Measurements from ENCODE around the gene EGFLAM.

EGFLAM gene

DNA sequence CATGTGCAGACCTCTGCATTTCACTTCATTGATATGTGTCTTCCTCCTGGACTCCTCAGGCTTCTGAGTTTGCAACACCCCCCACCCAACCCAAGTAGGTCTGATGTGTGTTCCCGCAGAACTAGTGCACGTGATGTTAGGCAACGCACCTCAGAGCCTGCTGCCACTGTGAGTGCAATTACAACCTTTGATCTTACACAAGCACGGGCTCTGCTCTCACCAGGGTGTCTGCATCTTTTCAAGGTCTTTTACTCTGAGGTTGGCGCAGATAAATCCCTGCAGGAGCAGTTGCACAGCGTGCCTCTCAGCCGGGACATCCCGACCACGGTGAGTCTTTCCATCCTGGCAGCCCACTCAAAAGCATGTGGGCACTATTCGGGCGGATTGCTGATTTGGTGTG lies 80.1 kb downstream of the EGFLAM start:
- Mint-ChIP-seq H3K4me3 (no peak overlapping the region), H3K27ac (no peak overlapping the region), H3K9me3 (peaks cover 0 to 3% of the 10 kb centered on the region in 2 donors), H3K4me1 (no peaks in the 10 kb centered on the region), H3K27me3 (peaks cover 46% of the 10 kb centered on the region)
- no peak for ATAC-seq
- no peak for DNase-seq

DNA sequence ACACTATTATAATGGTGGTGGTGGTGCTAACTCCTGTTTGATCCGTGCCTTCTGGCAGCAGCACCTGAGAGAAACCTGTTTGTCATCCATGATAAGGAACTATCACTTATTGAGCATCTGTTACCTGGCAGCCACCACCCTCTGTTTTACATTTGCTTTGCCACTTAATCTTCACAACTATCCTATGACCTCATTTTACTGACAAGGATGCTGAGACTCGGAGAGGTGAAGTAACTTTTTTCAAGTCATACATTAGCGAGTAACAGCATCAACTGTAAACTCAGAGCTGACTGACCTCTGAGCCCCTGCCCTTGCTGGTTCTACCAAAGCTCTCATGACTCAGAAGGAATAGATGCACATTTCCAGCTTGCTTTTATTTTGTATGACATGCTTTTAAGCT lies 81.1 kb downstream of the EGFLAM start:
- ATAC-seq = no peak

DNA sequence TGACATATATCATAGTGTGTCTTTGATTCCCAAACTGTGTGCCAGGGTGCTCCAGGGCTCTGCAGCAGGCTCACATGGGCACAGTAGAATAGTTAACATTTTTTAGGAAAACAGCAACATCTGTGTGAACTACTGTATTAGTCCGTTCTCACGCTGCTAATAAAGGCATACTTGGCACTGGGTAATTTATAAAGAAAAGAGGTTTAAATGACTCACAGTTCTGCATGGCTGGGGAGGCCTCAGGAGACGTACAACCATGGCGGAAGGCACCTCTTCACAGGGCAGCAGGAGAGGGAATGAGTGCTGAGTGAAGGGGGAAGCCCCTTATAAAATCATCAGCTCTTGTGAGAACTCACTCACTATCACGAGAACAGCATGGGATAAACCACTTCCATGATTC lies 82.7 kb downstream of the EGFLAM start:
- H3K9me3 Mint-ChIP-seq = no peaks in the 10 kb centered on the region
- DNase-seq (no peak), ATAC-seq (no peak)
- no peaks in the 10 kb centered on the region for H3K4me1 Mint-ChIP-seq
- H3K27me3 Mint-ChIP-seq = peaks cover 46% of the 10 kb centered on the region
- no peak overlapping the region for H3K27ac Mint-ChIP-seq
- no peak overlapping the region for H3K4me3 Mint-ChIP-seq

More for the DNA sequence above, 81.1 kb downstream of the EGFLAM start:
- Mint-ChIP-seq H3K27me3 (peaks cover 46% of the 10 kb centered on the region), H3K4me3 (no peak overlapping the region), H3K4me1 (no peaks in the 10 kb centered on the region), H3K27ac (no peak overlapping the region), H3K9me3 (no peaks in the 10 kb centered on the region)
- no peak for DNase-seq

DNA sequence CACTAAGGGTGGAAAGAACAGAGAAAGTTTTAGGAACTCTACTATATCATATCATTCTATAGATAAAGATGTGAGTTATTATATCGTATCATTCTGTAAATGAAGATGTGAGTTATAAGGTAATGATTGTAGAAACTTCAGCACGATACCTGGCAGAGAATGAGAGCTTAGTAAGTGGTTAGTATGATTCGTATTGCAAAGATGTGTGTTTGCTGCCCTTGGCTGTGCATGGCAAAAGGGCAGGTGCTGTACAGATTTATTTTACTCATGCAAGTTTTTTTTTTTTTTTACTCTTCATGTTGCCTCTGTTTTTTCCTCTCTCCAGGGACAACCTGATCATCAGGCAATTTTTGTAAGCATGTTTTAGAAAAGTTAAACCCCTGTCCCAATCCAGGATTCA lies 83.3 kb downstream of the EGFLAM start:
- ATAC-seq (no peak), DNase-seq (no peak)
- Mint-ChIP-seq H3K4me3 (no peak overlapping the region), H3K4me1 (no peaks in the 10 kb centered on the region), H3K27me3 (peaks cover 46% of the 10 kb centered on the region), H3K9me3 (no peaks in the 10 kb centered on the region), H3K27ac (no peak overlapping the region)

DNA sequence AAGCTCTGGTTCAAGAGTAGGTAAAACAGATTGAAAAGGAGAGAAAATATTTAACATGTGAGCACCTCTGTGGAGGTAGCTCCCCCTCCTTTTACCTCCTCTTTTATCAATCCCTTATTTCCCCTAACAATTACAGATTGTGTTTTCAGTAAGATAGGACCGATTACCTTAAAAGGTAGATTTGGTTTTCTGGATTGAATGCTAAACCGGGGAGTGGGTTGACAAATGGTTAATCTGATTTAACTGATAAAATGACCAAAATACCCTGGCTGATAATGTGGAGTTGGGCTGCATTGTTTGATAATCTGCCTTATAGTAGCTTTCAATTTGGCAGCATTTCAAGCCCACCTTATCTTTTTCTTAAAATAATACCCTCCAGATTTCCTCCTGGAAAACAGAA lies 83.9 kb downstream of the EGFLAM start:
- peaks cover 46% of the 10 kb centered on the region for H3K27me3 Mint-ChIP-seq

DNA sequence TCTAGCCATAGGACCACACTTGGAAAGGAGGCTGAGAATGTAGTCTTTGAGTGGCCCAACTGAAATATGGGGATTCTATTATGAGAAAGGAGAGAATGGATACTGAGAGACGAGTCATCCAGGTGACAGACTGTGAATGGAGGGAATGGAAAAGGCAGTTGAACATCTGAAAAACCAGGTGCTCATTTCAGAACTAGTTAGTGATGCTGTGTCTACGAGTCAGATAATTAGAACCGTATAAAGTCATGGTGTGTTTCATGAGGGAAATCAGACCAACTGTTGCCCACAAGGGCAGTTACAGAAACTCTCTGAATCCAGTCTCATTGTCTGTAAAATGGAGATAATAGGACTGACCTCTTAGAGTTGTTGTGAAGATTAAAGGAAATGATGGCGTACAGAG lies 86.5 kb downstream of the EGFLAM start:
- H3K4me1 Mint-ChIP-seq = no peaks in the 10 kb centered on the region
- no peak for ATAC-seq

More for the DNA sequence above, 83.9 kb downstream of the EGFLAM start:
- H3K4me1 Mint-ChIP-seq = no peaks in the 10 kb centered on the region
- ATAC-seq (no peak), DNase-seq (no peak)
- no peak overlapping the region for H3K27ac Mint-ChIP-seq
- no peak overlapping the region for H3K4me3 Mint-ChIP-seq
- H3K9me3 Mint-ChIP-seq = no peaks in the 10 kb centered on the region

DNA sequence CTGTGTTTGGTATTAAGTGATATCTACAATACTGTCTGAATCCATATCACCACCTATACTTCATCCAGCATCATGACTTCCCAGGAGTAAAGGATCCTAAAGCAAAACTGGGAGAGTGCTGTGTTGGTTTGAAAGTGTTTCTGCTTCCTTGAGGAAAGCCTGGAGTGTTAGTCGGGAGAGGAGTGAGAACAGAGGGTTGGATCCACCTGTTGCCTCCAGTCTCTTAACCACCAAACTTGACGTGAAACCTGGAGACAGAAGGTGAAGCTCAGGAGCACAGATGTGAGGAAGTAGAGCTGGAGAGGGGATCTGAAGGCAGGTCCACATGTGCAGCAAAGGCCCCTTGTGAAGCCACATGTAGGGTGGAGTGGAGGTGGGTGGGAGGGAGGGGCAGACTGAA lies 88.2 kb downstream of the EGFLAM start:
- no peak overlapping the region for H3K27ac Mint-ChIP-seq
- H3K9me3 Mint-ChIP-seq = no peaks in the 10 kb centered on the region
- H3K4me3 Mint-ChIP-seq = no peak overlapping the region
- H3K4me1 Mint-ChIP-seq = no peaks in the 10 kb centered on the region
- no peak for DNase-seq
- no peak for ATAC-seq
- peaks cover 4% of the 10 kb centered on the region for H3K27me3 Mint-ChIP-seq

More for the DNA sequence above, 86.5 kb downstream of the EGFLAM start:
- no peak overlapping the region for H3K4me3 Mint-ChIP-seq
- no peak overlapping the region for H3K27ac Mint-ChIP-seq
- H3K9me3 Mint-ChIP-seq = no peaks in the 10 kb centered on the region
- H3K27me3 Mint-ChIP-seq = peaks cover 20% of the 10 kb centered on the region
- no peak for DNase-seq

DNA sequence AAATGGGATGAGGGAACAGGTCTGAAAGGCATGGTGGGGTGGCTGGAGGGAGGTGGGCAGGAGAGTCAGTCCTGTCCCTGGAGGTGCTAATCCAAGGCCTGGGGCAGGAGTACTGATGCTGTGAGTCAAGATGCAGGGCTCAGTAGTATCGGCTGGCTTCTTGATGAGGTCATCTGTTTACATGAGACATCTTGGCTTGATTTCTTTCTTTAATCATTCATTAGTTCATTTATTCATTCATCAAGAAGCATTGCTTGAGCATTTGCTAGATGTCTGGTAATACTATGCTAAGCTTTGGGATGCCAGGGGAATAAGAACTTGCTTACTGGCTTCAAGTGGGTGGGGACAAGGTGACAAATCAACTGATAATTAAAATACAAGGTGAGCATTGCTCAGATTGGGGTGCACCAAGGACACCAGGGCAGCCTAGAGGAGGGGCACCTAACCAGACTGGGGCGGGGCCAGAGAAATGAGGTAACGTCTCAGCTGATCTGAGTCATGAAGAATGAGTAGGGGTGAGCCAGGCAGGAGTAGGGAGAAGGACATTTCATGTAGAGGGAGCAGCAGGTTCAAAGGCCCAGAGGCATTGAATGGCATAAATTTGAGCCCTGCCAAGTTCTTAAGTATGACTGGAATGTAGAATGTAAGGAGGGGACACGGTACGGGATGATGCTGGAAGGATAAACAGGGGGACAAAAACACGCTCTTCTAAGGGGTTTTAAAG lies 88.8 kb downstream of the EGFLAM start:
- ATAC-seq = no peak
- no peaks in the 10 kb centered on the region for H3K9me3 Mint-ChIP-seq
- no peaks in the 10 kb centered on the region for H3K27me3 Mint-ChIP-seq
- H3K4me1 Mint-ChIP-seq = no peaks in the 10 kb centered on the region
- H3K27ac Mint-ChIP-seq = no peak overlapping the region
- H3K4me3 Mint-ChIP-seq = no peak overlapping the region
- no peak for DNase-seq

DNA sequence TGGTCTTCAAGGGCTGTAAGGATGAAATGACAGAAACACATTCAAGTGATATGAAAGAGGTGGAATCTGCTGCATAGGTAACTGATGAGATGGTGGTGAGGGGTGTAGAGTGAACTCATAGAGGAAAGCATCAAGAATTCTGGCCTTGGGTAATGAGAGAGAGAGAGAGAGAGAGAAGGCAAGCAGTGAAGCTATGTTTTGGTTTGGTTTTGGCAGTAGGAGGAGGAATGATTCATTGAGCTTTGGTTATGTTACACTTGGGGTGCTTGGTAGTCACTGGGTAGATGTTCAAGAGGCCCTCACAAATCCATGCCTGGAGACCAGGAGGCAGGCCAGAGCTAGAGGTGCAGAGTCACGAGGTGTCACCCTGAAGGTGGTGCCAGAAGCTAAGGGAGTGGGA lies 89.5 kb downstream of the EGFLAM start:
- Mint-ChIP-seq H3K4me1 (no peaks in the 10 kb centered on the region), H3K27me3 (no peaks in the 10 kb centered on the region), H3K27ac (no peak overlapping the region), H3K9me3 (no peaks in the 10 kb centered on the region), H3K4me3 (no peak overlapping the region)
- ATAC-seq (no peak), DNase-seq (no peak)

DNA sequence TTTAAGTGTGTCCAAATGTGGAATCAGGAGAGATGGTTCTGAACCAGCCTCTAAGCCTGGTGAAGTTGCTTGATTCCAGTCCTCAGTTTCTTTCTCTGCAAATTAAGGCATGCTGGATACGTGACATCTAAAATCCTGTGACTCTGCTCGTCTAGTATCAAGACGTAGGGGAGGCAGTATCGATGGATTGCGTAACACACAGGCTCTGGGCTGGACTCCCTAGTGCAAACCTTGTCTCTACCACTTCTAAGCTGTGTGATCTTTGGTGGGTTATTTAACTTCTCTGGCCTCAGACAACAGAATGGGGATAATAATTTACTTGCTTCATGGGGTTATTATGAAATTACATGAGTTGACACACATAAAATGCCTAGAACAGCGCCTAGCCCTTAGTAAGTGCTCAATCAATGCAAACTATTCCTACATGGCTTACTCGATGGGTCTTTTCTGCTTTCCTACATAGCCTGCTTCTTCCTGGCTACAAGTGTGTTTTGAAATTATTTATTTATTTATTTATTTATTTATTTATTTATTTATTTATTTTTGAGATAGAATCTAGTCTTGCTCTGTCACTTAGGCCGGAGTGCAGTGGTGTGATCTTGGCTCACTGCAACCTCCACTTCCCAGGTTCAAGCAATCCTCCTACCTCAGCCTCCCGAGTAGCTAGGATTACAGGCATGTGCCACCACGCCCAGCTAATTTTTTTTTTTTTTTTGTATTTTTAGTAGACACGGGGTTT lies 102.1 kb downstream of the EGFLAM start:
- H3K4me3 Mint-ChIP-seq = no peak overlapping the region

DNA sequence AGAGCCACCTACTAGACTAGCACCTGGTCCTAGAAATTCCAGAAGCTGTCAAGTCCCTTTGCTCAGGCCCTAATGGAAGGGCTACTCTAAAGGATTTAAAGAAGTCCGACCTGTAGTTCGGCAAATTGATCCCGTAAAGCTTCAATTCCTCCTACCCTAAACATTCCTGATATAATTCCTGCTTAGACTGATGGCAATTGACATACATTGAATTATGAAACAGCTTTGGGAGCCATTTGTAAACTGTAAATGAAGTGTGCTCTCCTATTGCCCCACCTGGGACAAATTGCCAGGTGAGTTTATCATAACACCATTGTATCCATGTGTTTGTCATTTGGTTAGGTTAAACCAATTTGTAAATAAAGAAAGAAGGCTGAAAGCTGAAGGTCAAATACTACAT lies 104.4 kb downstream of the EGFLAM start:
- Mint-ChIP-seq H3K4me3 (no peak overlapping the region), H3K27me3 (no peaks in the 10 kb centered on the region), H3K27ac (no peak overlapping the region), H3K4me1 (no peaks in the 10 kb centered on the region), H3K9me3 (no peaks in the 10 kb centered on the region)
- ATAC-seq (no peak), DNase-seq (no peak)

More for the DNA sequence above, 102.1 kb downstream of the EGFLAM start:
- Mint-ChIP-seq H3K27ac (no peak overlapping the region), H3K27me3 (no peaks in the 10 kb centered on the region), H3K4me1 (no peaks in the 10 kb centered on the region), H3K9me3 (no peaks in the 10 kb centered on the region)
- DNase-seq (no peak), ATAC-seq (no peak)

DNA sequence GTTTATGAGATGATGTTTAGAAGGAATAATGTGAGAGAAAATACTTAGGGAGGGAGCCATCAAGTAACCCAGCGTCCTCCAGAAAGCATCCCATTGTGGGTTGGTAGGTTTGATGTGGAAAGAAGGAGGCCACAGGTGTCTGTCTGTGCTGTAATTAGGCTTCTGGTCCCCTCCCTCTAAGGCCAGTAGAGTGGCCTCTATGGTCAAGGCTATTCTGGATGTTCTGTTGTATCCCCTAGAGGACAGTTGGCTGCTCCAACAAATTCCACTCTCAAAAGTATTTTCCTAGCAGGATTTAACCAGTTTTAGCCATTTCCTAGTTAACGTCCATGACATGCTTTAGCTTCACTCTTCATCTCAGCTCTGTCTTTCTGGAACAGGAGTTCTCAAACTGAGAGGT lies 106.5 kb downstream of the EGFLAM start:
- no peak overlapping the region for H3K27ac Mint-ChIP-seq
- H3K9me3 Mint-ChIP-seq = no peaks in the 10 kb centered on the region
- H3K4me3 Mint-ChIP-seq = no peak overlapping the region
- no peaks in the 10 kb centered on the region for H3K27me3 Mint-ChIP-seq
- H3K4me1 Mint-ChIP-seq = peaks cover 9% of the 10 kb centered on the region
- no peak for ATAC-seq
- no peak for DNase-seq

DNA sequence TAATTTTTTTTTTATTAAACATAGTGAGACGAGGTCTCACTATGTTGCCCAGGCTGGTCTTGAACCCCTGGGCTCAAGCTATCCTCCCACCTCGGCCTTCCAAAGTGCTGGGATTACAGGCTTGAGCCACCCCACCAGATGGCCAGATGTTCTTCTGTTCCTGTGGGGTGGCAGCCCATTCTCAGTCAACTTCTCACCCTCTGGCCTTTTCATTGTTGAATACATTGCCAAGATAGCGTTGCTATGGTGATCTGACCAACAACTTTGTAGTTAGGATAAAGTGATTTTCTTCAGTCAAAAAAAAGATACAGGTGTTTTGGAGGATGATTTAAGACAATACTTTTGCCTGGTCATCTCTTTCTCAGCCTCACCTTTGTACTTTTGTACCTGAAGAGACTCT lies 109.1 kb downstream of the EGFLAM start:
- Mint-ChIP-seq H3K4me3 (no peak overlapping the region), H3K27ac (no peak overlapping the region), H3K9me3 (no peaks in the 10 kb centered on the region), H3K27me3 (no peaks in the 10 kb centered on the region), H3K4me1 (peaks cover 9% of the 10 kb centered on the region)
- DNase-seq (no peak), ATAC-seq (no peak)

DNA sequence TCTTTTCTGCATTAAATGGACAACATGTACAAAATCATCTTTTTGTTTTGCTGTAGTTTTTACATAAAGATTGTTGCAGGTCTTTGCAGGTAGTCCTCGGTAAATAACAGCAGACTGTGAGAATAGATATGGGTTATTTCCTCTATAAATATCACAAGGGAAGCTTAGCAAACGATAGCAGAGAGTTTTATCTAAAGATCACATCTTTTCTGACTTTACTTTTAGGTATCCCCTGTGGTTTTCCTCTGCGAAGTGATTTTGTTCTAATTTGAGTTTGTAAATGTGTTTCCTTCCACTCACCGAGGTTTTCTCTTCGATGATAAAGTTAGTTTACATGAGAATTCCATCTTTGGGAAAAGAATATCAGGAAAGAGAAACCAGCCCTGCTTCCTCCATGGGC lies 109.6 kb downstream of the EGFLAM start:
- Mint-ChIP-seq H3K9me3 (no peaks in the 10 kb centered on the region), H3K27ac (no peak overlapping the region), H3K27me3 (no peaks in the 10 kb centered on the region), H3K4me3 (no peak overlapping the region), H3K4me1 (peaks cover 9% of the 10 kb centered on the region)
- DNase-seq (no peak), ATAC-seq (no peak)

DNA sequence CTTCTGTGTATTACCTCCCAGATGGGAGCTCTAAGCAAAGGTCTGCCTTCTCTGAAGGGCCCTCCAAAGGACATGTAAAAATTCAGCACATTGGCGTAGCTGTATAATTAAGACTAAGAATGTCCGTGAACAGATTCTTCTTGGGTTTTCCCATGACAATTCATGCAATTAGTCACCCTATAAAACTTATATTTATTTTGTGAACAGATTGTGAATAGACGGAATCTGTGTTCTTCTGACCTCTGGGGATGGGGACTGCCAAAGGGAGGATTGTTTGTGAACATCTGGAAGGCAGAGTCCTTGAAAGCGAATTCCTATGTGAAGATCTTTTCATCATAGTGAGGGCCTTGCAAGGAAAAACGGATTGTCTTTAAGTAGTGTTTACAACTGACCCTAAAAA lies 111.3 kb downstream of the EGFLAM start:
- DNase-seq (no peak), ATAC-seq (no peak)
- H3K27me3 Mint-ChIP-seq = peaks cover 12% of the 10 kb centered on the region
- no peaks in the 10 kb centered on the region for H3K9me3 Mint-ChIP-seq
- H3K4me3 Mint-ChIP-seq = no peak overlapping the region
- peaks cover 9% of the 10 kb centered on the region for H3K4me1 Mint-ChIP-seq
- no peak overlapping the region for H3K27ac Mint-ChIP-seq

DNA sequence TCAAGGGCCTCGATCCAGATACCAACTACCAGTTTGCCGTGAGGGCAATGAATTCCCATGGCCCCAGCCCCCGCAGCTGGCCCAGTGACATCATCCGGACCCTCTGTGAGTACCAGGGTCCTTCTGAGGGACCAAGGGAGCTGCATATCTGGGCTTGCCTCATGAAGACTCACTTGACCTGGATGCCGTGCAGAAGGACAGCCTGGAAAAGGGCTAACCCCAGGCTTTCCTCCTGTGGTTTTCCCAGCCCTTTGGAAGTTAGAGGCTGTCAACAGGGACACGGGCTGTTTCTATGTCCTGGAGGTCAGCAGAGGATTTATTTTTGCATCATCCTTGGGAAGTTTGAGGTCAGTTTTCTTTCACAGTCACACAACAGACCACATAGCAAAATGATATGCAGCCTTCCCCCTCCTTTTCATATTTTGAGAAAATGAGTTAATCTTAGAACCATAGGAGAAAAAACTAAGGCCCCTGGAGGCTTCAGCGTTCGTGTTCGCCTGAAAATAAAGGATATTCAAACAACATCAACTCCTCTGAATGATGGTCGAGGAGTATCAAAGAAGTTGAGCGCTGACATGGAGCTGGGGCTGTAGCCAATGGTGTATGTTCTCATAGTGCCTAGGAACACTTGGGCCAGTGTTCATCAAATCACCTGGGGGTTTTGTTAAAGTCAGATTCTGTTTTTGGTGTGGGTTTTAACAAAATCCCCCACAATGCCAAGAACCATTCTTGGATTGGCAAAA lies 112.2 kb downstream of the EGFLAM start:
- Mint-ChIP-seq H3K27me3 (peaks cover 21% of the 10 kb centered on the region), H3K4me1 (peaks cover 9% of the 10 kb centered on the region)
- no peak for ATAC-seq

More for the DNA sequence above, 112.2 kb downstream of the EGFLAM start:
- Mint-ChIP-seq H3K27ac (no peak overlapping the region), H3K4me3 (no peak overlapping the region), H3K9me3 (no peaks in the 10 kb centered on the region)
- DNase-seq = no peak
